Calu3 (cell line): ENCODE measurements around the gene SERINC5. TPM values are rescaled to one million over a fixed set of nuclear protein-coding genes. Genes with fewer than 3 reads are reported as not detected.

Experiments
- BruUV-seq: library from RNA; stranded (reverse); fragments of 400-500 nt; replicated peaks from 2 replicates; lab custom pipeline; 2021; lab: Mats Ljungman, UMichigan
- CTCF ChIA-PET: fragments of 300-600 bp; sonication (Branson Sonifier 250); formaldehyde crosslinking; loops from one replicate; lab custom pipeline; 2022; ENCODE audit warnings: antibody characterized with exemption; lab: Charles Lee
- DNase-seq: peaks from one replicate; pipeline ENCODE4 v3.0.0; 2022
- H3K27ac Mint-ChIP-seq: one replicate; pipeline ENCODE4 v1.8.0; 2022; ENCODE audit warnings: mixed read lengths; ENCODE audit not compliant: unreplicated experiment
- H3K27me3 Mint-ChIP-seq: one replicate; pipeline ENCODE4 v1.8.0; 2022; ENCODE audit warnings: mixed read lengths; ENCODE audit not compliant: unreplicated experiment
- H3K36me3 Mint-ChIP-seq: one replicate; pipeline ENCODE4 v1.8.0; 2022; ENCODE audit warnings: mild to moderate bottlenecking, moderate library complexity, mixed read lengths; ENCODE audit not compliant: insufficient read depth, unreplicated experiment
- H3K4me1 Mint-ChIP-seq: one replicate; pipeline ENCODE4 v1.8.0; 2022; ENCODE audit warnings: mild to moderate bottlenecking, low read depth, mixed read lengths; ENCODE audit not compliant: unreplicated experiment
- H3K4me3 Mint-ChIP-seq: one replicate; pipeline ENCODE4 v1.8.0; 2022; ENCODE audit warnings: mild to moderate bottlenecking, low read depth, moderate library complexity, mixed read lengths; ENCODE audit not compliant: unreplicated experiment
- H3K9me3 Mint-ChIP-seq: one replicate; pipeline ENCODE4 v1.8.0; 2022; ENCODE audit warnings: low read depth, mixed read lengths; ENCODE audit not compliant: unreplicated experiment
- CTCF ChIP-seq: fragments of 200-600 bp; IDR thresholded peaks from one replicate; pipeline ENCODE4 v1.8.0; 2022; ENCODE audit warnings: antibody characterized with exemption; ENCODE audit not compliant: unreplicated experiment
- intact Hi-C: fragments of 100-400 bp; cut with micrococcal nuclease; formaldehyde crosslinking; loops from one replicate; pipeline ENCODE4 v1.10.0; 2022; ENCODE audit not compliant: unreplicated experiment
- total RNA-seq: library from RNA; stranded (reverse); gene quantifications from 2 replicates; pipeline ENCODE4 v1.2.3, GENCODE V29; 2022

Gene SERINC5
- total RNA-seq, 1 experiment from 2014 or later = 47.0 TPM

- Mint-ChIP-seq H3K27ac (no peak overlapping the region), H3K4me1 (peaks cover 22% of the 10 kb centered on the region), H3K36me3 (no peaks in the 10 kb centered on the region), H3K9me3 (no peaks in the 10 kb centered on the region), H3K27me3 (no peaks in the 10 kb centered on the region), H3K4me3 (no peak overlapping the region)
- BruUV-seq = no TSS peak
- CTCF ChIA-PET = interaction anchor here (0.7 to 2.2 kb wide), 6 partner anchors 29 to 115 kb away, joined by 3 to 6 read pairs (median 3); no protein-coding TSS in a partner anchor
- DNase-seq = no peak
- intact Hi-C loops = no loop called here
- TF ChIP-seq CTCF = no peak
Observed at GRCh38 chr5:80192507-80193241, 63.2 kb downstream of the SERINC5 start.

GRCh38 chr5:80191991-80192398 lies 63.9 kb downstream of the SERINC5 start:
- Mint-ChIP-seq H3K9me3 (no peaks in the 10 kb centered on the region), H3K27ac (no peak overlapping the region), H3K4me1 (peaks cover 28% of the 10 kb centered on the region), H3K4me3 (no peak overlapping the region), H3K36me3 (no peaks in the 10 kb centered on the region), H3K27me3 (no peaks in the 10 kb centered on the region)
- intact Hi-C loops = no loop called here
- no peak for DNase-seq
- BruUV-seq = no TSS peak
- TF ChIP-seq CTCF = no peak
- CTCF ChIA-PET = interaction anchor here (1.0 to 1.4 kb wide), 3 partner anchors 30 to 55 kb away, joined by 3 to 4 read pairs (median 3); no protein-coding TSS in a partner anchor

- no peak overlapping the region for H3K4me3 Mint-ChIP-seq
- CTCF ChIA-PET = interaction anchor here (1.0 to 1.4 kb wide), 2 partner anchors 30 to 38 kb away, joined by 3 to 4 read pairs; no protein-coding TSS in a partner anchor
- intact Hi-C loops = no loop called here
- DNase-seq = no peak
- H3K36me3 Mint-ChIP-seq = peaks cover 5% of the 10 kb centered on the region
- H3K9me3 Mint-ChIP-seq = no peaks in the 10 kb centered on the region
- no peak overlapping the region for H3K27ac Mint-ChIP-seq
- peaks cover 34% of the 10 kb centered on the region for H3K4me1 Mint-ChIP-seq
- TF ChIP-seq CTCF = no peak
- BruUV-seq = no TSS peak
- H3K27me3 Mint-ChIP-seq = no peaks in the 10 kb centered on the region
Observed at GRCh38 chr5:80191397-80191796, 64.5 kb downstream of the SERINC5 start.

- DNase-seq = no peak
- TF ChIP-seq CTCF = no peak
- H3K4me1 Mint-ChIP-seq = peaks cover 38% of the 10 kb centered on the region
- intact Hi-C loops = no loop called here
- H3K9me3 Mint-ChIP-seq = no peaks in the 10 kb centered on the region
- H3K36me3 Mint-ChIP-seq = peaks cover 8% of the 10 kb centered on the region
- no TSS peak for BruUV-seq
- no peaks in the 10 kb centered on the region for H3K27me3 Mint-ChIP-seq
- CTCF ChIA-PET = no interaction called here
- H3K27ac Mint-ChIP-seq = no peak overlapping the region
- no peak overlapping the region for H3K4me3 Mint-ChIP-seq
Observed at GRCh38 chr5:80190960-80191359, 64.9 kb downstream of the SERINC5 start.
